ENCODE measurements around the gene CLN6. TPM values are rescaled to one million over a fixed set of nuclear protein-coding genes. Genes with fewer than 3 reads are reported as not detected.
A peak's percentile ranks its signal among the peaks of the same experiment; 100 is the strongest.

CLN6 gene
- total and polyA plus RNA-seq, 9 of the 15 experiments (the other 6 are each of a cell fraction or from before 2014, with no cell fraction given): 0.71 to 53.3 (median 39.3) TPM

DNA sequence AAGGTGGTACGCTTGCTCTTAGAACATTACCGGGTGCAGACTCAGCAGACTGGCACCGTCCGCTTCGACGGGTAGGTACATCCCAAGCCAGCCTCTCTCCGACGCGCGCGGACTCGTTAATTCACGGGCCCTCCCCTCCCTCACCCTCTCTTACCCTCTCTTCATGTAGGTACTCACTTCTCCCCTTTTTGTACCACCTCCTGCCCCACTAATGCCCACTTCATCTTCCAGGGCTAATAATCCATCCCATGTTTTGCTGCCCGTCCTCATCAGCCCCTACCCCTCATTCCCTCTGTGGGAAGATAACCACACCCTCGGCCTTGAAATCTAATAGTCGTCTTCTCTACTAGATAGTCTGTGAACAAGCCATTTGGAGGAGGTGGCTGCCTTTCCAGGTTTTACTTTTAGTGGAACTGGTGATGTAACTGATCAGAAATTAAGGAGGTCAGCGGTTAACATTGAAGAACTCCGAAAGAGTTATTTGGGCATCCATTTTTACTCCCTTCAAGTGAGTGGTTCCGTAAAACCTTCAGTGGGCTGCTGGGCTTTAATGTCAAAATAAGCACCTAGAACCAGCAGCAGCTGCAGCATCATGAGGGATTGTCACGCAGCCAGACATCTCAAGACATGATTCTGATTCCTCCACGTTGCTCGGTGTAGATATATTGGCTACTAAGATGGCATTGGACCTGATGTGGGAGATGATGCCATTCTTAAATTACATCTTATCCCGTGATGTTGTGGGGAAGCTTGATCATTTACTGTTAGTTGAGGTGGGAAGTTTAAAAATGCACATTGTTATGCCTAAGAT lies 49.3 kb upstream of the CLN6 start (continued):
- TF ChIP-seq, protein P1, sequence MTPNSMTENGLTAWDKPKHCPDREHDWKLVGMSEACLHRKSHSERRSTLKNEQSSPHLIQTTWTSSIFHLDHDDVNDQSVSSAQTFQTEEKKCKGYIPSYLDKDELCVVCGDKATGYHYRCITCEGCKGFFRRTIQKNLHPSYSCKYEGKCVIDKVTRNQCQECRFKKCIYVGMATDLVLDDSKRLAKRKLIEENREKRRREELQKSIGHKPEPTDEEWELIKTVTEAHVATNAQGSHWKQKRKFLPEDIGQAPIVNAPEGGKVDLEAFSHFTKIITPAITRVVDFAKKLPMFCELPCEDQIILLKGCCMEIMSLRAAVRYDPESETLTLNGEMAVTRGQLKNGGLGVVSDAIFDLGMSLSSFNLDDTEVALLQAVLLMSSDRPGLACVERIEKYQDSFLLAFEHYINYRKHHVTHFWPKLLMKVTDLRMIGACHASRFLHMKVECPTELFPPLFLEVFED (CRISPR knock-in tag; conservative IDR thresholded peaks at IDR 0.05): peak; percentile 69; the same call in 1 of the 2 replicates
- TF ChIP-seq TOE1 (IDR thresholded peaks at IDR 0.05; ENCODE audit: borderline replicate concordance) (peak; percentile 59; the same call in 1 of the 2 replicates), TOE1 (CRISPR knock-in tag; IDR thresholded peaks at IDR 0.05; ENCODE audit: borderline replicate concordance, low read depth) (no peak), TAL1 (IDR thresholded peaks at IDR 0.05) (0 out of 2 replicates have a peak, but pooled peaks have one; percentile 5), ILK (tag; IDR thresholded peaks at IDR 0.05; ENCODE audit: borderline replicate concordance, low read depth) (no peak), OTX1 (CRISPR knock-in tag; IDR thresholded peaks at IDR 0.05) (peak; percentile 62; the same call in 1 of the 2 replicates), ZNF316 (IDR thresholded peaks at IDR 0.05) (peak; percentile 38), POLR2H (tag; IDR thresholded peaks at IDR 0.05; ENCODE audit: low read depth) (peak; percentile 57), ZBED1 (IDR thresholded peaks at IDR 0.05) (0 out of 2 replicates have a peak, but pooled peaks have one; percentile 33), LCOR (CRISPR knock-in tag; IDR thresholded peaks at IDR 0.05) (0 out of 2 replicates have a peak, but pooled peaks have one; percentile 22), MYC (IDR thresholded peaks at IDR 0.05; ENCODE audit: low read depth, low read length) (no peak), MYC (CRISPR knock-in tag; IDR thresholded peaks at IDR 0.05; ENCODE audit: borderline replicate concordance, low read depth) (0 out of 2 replicates have a peak, but pooled peaks have one; percentile 23), DACH1 (IDR thresholded peaks at IDR 0.05; ENCODE audit: partially characterized antibody) (peak; percentile 12)
- TF ChIP-seq, protein P2, sequence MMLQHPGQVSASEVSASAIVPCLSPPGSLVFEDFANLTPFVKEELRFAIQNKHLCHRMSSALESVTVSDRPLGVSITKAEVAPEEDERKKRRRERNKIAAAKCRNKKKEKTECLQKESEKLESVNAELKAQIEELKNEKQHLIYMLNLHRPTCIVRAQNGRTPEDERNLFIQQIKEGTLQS (IDR thresholded peaks at IDR 0.05): peak; percentile 66
- TF ChIP-seq, protein P2 (CRISPR knock-in tag; conservative IDR thresholded peaks at IDR 0.05): no peak
- TF ChIP-seq, protein P3, sequence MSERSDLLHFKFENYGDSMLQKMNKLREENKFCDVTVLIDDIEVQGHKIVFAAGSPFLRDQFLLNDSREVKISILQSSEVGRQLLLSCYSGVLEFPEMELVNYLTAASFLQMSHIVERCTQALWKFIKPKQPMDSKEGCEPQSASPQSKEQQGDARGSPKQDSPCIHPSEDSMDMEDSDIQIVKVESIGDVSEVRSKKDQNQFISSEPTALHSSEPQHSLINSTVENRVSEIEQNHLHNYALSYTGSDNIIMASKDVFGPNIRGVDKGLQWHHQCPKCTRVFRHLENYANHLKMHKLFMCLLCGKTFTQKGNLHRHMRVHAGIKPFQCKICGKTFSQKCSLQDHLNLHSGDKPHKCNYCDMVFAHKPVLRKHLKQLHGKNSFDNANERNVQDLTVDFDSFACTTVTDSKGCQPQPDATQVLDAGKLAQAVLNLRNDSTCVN (CRISPR knock-in tag; IDR thresholded peaks at IDR 0.05): 0 out of 2 replicates have a peak, but pooled peaks have one; percentile 28
- TF ChIP-seq, protein P4, sequence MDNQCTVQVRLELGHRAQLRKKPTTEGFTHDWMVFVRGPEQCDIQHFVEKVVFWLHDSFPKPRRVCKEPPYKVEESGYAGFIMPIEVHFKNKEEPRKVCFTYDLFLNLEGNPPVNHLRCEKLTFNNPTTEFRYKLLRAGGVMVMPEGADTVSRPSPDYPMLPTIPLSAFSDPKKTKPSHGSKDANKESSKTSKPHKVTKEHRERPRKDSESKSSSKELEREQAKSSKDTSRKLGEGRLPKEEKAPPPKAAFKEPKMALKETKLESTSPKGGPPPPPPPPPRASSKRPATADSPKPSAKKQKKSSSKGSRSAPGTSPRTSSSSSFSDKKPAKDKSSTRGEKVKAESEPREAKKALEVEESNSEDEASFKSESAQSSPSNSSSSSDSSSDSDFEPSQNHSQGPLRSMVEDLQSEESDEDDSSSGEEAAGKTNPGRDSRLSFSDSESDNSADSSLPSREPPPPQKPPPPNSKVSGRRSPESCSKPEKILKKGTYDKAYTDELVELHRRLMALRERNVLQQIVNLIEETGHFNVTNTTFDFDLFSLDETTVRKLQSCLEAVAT (IDR thresholded peaks at IDR 0.05): peak in 1 of 2 experiments; percentile 57; a peak in 1 of 4 replicates
